A673 (cell line): ENCODE data around the gene ZNF836. TPM values are rescaled to one million over a fixed set of nuclear protein-coding genes. Genes with fewer than 3 reads are reported as not detected.

Source experiments
- Bru-seq: library from RNA; stranded (reverse); fragments of 400-500 nt; gene quantifications from one replicate; lab custom pipeline; 2021; lab: Mats Ljungman, UMichigan
- BruChase-seq, 2 experiments: library from RNA; stranded (reverse); fragments of 400-500 nt; gene quantifications; one replicate each; lab custom pipeline; 2021; lab: Mats Ljungman, UMichigan
- BruUV-seq: library from RNA; stranded (reverse); fragments of 400-500 nt; replicated peaks from 2 replicates; lab custom pipeline; 2021; lab: Mats Ljungman, UMichigan
- CTCF ChIA-PET: fragments of 300-600 bp; sonication (Branson Sonifier 250); formaldehyde crosslinking; loops from one replicate; lab custom pipeline; 2022; ENCODE audit warnings: antibody characterized with exemption; lab: Charles Lee
- POLR2A ChIA-PET: fragments of 300-600 bp; sonication (Branson Sonifier 250); formaldehyde crosslinking; loops from one replicate; lab custom pipeline; 2022; ENCODE audit warnings: antibody characterized with exemption; ENCODE audit not compliant: low non-redundant PET; lab: Charles Lee
- DNase-seq: peaks from one replicate; pipeline ENCODE4 v3.0.0-alpha.2; 2015; ENCODE audit warnings: low spot score
- H3K27ac ChIP-seq: fragments of 200-600 bp; sonication (generic); 2 replicates; pipeline ENCODE4 v1.5.1; 2016; ENCODE audit warnings: mixed run types, low read depth, mild to moderate bottlenecking, mixed read lengths, antibody characterized with exemption, low read length; ENCODE audit not compliant: poor library complexity, severe bottlenecking
- H3K27me3 ChIP-seq: fragments of 200-600 bp; sonication (generic); replicated peaks from 2 replicates; pipeline ENCODE4 v1.6.1; 2017; ENCODE audit warnings: mixed run types, low read depth, mild to moderate bottlenecking, mixed read lengths, antibody characterized with exemption, low read length; ENCODE audit not compliant: insufficient read depth, poor library complexity
- H3K36me3 ChIP-seq: fragments of 200-600 bp; sonication (generic); 2 replicates; pipeline ENCODE4 v1.6.1; 2016; ENCODE audit warnings: mixed run types, mild to moderate bottlenecking, mixed read lengths, antibody characterized with exemption, low read length; ENCODE audit not compliant: insufficient read depth, poor library complexity, severe bottlenecking
- H3K4me1 ChIP-seq: fragments of 200-600 bp; sonication (generic); 2 replicates; pipeline ENCODE4 v1.6.1; 2017; ENCODE audit warnings: mixed run types, mild to moderate bottlenecking, mixed read lengths, antibody characterized with exemption, low read length; ENCODE audit not compliant: insufficient read depth, poor library complexity, severe bottlenecking
- H3K4me3 ChIP-seq: fragments of 200-600 bp; sonication (generic); 2 replicates; pipeline ENCODE4 v1.5.1; 2016; ENCODE audit warnings: low read depth, mixed run types, mild to moderate bottlenecking, mixed read lengths, low read length; ENCODE audit not compliant: poor library complexity, severe bottlenecking
- H3K9me3 ChIP-seq: fragments of 200-600 bp; sonication (generic); 2 replicates; pipeline ENCODE4 v1.6.1; 2016; ENCODE audit warnings: mixed run types, low read depth, mild to moderate bottlenecking, mixed read lengths, antibody characterized with exemption, low read length; ENCODE audit not compliant: poor library complexity, severe bottlenecking
- CTCF ChIP-seq: fragments of 300-800, 200-600 bp; sonication (generic); conservative IDR thresholded peaks from 2 replicates; pipeline ENCODE4 v1.5.1; 2017; ENCODE audit warnings: low read depth, mild to moderate bottlenecking, antibody characterized with exemption, low read length, moderate library complexity, mixed read lengths
- EZH2 ChIP-seq: fragments of 200-600 bp; sonication (generic); IDR thresholded peaks from 2 replicates; pipeline ENCODE4 v1.6.1; 2017; ENCODE audit warnings: borderline replicate concordance, low read depth, mild to moderate bottlenecking, mixed read lengths, antibody characterized with exemption, low read length; ENCODE audit not compliant: poor library complexity, severe bottlenecking
- intact Hi-C: fragments of 100-400 bp; cut with micrococcal nuclease; formaldehyde crosslinking; loops from one replicate; pipeline ENCODE4 v1.10.0; 2022; ENCODE audit not compliant: unreplicated experiment
- long read RNA-seq: library from polyadenylated mRNA; stranded (forward); transcript quantifications from one replicate; pipeline ENCODE4 v2.0.0, GENCODE V29; 2022
- total RNA-seq: library from RNA; stranded (reverse); gene quantifications from 2 replicates; pipeline ENCODE4 v1.2.3, GENCODE V29; 2021

Gene ZNF836
- total RNA-seq, result 6.1 and 7.7 TPM in 2 replicates
- percentile 47 among the genes with signal in this experiment for Bru-seq, nascent RNA
- percentile 59 among the genes with signal in this experiment for BruChase-seq, experiment 1, labeled RNA remaining after a 2-hour chase
- BruChase-seq, experiment 2, labeled RNA remaining after a 6-hour chase, result percentile 49 among the genes with signal in this experiment
- long read RNA-seq, partial matches to known transcripts, result 0 of 3 reads
- long read RNA-seq, other reads (novel, unspliced or antisense), result 1 of 3 reads

GRCh38 chr19:52171321-52172169 is at the start of gene ZNF836:
Gene ZNF836 (minus strand): TSS chr19:52171621. CDS start chr19:52168072, 3,549 bp downstream.
- POLR2A ChIA-PET, result no interaction called here
- peak; percentile 77 for DNase-seq
- H3K4me3 ChIP-seq, result peak within 1 kb of the TSS; percentile 73
- TF ChIP-seq CTCF, result no peak
- TF ChIP-seq EZH2, result no peak
- H3K9me3 ChIP-seq, result peaks cover 4% of the 10 kb centered on the region
- CTCF ChIA-PET, result interaction anchor here (0.5 kb wide), 1 partner anchor 1682 kb away, joined by 5 read pairs; no protein-coding TSS in a partner anchor
- no peaks in the 10 kb centered on the region for H3K27me3 ChIP-seq
- H3K4me1 ChIP-seq, result no peaks in the 10 kb centered on the region
- peak within 1 kb of the TSS; percentile 61 for H3K27ac ChIP-seq
- intact Hi-C loops, result no loop called here
- BruUV-seq, result no TSS peak
- H3K36me3 ChIP-seq, result peaks cover 4% of the 10 kb centered on the region

- no peak for TF ChIP-seq CTCF
- no peak for TF ChIP-seq EZH2
- DNase-seq, result no peak
- peaks cover 95% of the 10 kb centered on the region for H3K36me3 ChIP-seq
- H3K9me3 ChIP-seq, result no peaks in the 10 kb centered on the region
- no peak overlapping the region for H3K4me3 ChIP-seq
- H3K27ac ChIP-seq, result no peak overlapping the region
- H3K4me1 ChIP-seq, result no peaks in the 10 kb centered on the region
- BruUV-seq, result no TSS peak
- H3K27me3 ChIP-seq, result no peaks in the 10 kb centered on the region
- ChIA-PET CTCF (no interaction called here), POLR2A (no interaction called here)
- intact Hi-C loops, result no loop called here
These were observed 49.6 kb upstream of the ZNF836 start for GRCh38 chr19:52221031-52221430.

- no peaks in the 10 kb centered on the region for H3K4me1 ChIP-seq
- H3K9me3 ChIP-seq, result no peaks in the 10 kb centered on the region
- CTCF ChIA-PET, result no interaction called here
- H3K27ac ChIP-seq, result no peak overlapping the region
- DNase-seq, result no peak
- no peak for TF ChIP-seq EZH2
- POLR2A ChIA-PET, result no interaction called here
- no peaks in the 10 kb centered on the region for H3K27me3 ChIP-seq
- intact Hi-C loops, result no loop called here
- BruUV-seq, result no TSS peak
- no peak overlapping the region for H3K4me3 ChIP-seq
- peaks cover 97% of the 10 kb centered on the region for H3K36me3 ChIP-seq
These were observed 48.2 kb upstream of the ZNF836 start for GRCh38 chr19:52219611-52220010.
